ENCODE measurements around the gene ZNF700.
"Not testable (repeated sequence)": the region's sequence is repeated elsewhere in the genome, so short reads cannot be mapped to it uniquely, and the experiment has no call there.

ZNF700 gene

DNA sequence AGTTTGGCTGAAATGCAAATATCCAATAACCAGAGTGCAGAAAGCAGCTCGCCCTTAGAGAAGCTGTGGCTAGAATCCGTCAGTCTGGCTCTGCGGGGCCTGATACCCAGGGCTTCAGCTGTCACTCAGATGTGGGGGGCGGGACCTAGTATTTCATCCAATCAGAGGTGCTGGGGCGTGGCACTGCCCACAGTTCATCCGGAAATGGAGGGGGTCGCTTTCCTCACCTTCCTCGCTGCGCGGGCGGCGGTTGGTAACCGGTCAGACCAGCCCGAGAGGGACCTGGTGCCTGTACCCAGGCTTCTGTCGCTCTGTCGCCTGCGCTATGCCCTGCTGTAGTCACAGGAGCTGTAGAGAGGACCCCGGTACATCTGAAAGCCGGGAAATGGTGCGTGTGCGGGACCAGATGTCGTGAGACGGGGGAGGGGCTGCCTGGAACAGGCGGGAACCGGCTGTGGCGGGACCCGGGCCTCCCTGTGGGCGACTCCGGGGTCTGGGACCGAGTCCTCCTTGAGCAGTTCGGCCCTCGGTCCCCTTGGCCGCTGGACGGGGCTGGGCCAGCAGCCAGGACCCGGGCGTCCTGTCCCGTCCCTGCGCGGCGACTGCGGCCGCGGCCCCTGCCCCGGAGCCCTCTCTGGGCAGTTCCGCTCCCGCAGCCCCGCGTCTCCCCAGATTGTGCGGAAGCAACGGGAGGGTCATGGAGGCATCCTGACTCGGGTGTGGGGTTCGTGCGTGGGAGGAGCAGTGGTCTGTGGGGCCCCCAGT, at the start of gene ZNF700:
Gene ZNF700, plus strand, starts transcription at position 222 of the 765 bp plus-strand sequence. Its CDS starts 104 bp downstream, at position 326.
- TF ChIP-seq POLR2A (IDR thresholded peaks at IDR 0.05; ENCODE audit: low read length) (peak; percentile 89), GATA1 (IDR thresholded peaks at IDR 0.05; ENCODE audit: low read depth, low read length) (no peak)
- DNase-seq: peak; percentile 94 to 95

DNA sequence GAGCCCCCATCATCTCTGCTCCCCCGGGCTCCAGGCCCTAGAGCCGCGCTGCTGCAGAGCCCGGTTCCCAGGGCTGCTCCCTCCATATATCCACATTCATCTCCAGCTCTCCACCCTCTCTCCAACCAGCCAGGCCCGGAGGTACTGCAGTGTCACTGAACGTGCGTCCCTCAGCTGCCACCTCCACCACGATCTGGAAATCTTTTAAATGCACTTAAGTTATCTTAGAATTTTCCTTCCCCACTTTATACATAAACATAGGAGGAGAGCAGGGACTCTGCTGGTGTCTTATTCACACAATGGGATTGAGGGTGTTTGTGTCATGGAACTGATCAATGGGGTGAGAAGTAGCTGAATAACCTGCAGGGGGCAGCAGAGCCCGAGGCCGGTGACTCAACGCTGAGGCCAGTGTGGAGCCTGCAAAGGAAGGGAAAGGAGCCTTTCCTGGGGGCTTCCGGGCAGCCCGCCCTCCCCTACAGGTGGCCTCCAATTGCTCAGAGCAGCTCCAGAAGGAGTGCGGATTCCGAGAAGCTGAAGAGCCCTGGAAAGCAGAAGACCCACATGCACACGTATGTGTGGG, 45.1 kb upstream of the ZNF700 start:
- peak; percentile 19 to 51 for DNase-seq

DNA sequence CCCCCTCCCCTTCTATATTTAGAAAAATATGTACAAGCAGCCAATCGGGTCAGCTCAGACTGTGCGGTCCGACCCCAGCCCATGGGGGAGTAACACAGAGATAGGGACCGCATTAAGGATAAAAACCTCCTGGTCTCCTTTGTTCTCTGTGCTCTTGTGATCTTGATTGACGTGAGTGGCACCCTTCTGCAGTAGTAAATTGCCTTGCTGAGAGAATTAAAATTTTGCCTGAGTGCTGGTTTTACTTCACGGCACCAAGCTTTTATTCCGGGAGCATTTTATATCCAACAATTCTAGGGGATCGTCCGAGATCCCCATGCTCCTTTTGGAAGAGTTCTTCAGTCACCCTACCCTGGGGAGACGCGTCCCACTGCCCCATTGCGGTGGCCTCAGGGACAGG, 44.3 kb upstream of the ZNF700 start:
- DNase-seq: no peak
- TF ChIP-seq POLR2A (IDR thresholded peaks at IDR 0.05; ENCODE audit: low read length) (no peak), GATA1 (IDR thresholded peaks at IDR 0.05; ENCODE audit: low read depth, low read length) (no peak)

DNA sequence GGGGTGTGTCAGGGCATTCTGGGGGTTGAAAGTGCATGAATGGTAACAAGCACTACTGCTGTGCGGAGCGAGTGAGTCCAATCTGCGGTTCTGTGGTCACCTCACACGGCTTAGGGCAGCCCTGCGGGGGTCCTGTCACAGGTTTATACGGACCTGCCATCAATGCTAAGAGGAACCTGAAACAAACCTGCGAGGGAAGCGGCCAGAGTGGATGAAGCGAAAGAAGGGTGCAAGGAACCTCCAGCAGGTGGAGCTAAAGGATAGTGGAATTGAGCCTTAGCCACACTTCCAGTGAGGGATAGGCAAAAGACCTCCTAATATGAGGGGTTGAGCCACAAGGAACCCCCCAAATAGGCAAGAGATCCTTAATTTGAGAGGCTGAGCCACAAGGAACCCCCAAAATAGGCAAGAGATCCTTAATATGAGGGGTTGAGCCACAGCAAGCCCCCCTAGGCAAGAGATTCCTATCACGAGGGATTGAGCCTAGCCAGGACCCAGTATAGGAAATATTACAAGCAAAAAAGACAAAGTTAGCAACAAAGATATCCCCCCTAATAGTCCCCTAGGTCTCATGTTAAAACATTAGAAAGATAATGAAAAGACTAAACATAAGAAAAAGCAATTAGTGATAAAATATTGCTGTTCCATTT, 43.6 kb upstream of the ZNF700 start:
- DNase-seq: peak; percentile 63 to 78
- TF ChIP-seq GATA1 (IDR thresholded peaks at IDR 0.05; ENCODE audit: low read depth, low read length) (no peak), POLR2A (IDR thresholded peaks at IDR 0.05; ENCODE audit: low read length) (no peak)

DNA sequence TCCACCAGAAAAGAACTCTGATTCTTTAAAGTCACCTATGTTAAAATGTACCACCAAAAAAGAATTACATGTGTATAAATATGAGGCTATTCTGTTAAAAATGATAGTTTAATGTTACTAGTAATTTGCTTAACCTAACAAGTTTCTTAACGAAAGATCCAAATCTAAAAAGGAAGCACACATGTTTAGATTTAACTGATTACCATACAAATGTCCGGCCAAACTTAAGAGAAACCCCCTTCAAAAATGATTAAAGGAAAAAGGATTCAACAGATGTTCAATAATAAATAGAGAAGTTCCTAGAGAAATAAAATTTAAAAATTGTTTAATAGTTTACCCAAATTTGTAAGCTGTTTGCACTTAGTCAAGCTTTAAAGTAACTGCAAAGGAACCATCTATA, 42.3 kb upstream of the ZNF700 start:
- no peak for TF ChIP-seq POLR2A (IDR thresholded peaks at IDR 0.05; ENCODE audit: low read length)
- TF ChIP-seq GATA1 (IDR thresholded peaks at IDR 0.05; ENCODE audit: low read depth, low read length): no peak
- no peak for DNase-seq

DNA sequence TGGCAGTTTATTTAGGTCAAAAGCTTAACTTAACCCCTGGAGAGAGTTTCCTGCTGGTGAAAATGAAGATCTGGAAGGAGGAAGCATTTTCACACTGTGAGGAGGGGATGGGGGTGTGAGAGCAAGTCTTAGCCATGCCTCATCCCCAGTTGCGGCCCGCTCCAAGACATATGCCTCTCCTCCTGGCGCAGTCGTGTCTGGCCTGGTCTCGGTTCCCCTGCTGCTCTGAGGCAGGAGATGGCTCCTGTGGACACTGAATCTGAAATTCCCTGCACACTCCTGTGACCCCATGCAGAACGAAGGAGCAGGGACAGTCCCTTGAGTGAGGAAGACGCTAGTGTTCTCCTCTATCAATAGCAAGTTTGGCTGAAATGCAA, 37.7 kb upstream of the ZNF700 start:
- no peak for DNase-seq
- no peak for TF ChIP-seq GATA1 (IDR thresholded peaks at IDR 0.05; ENCODE audit: low read depth, low read length)
- TF ChIP-seq POLR2A (IDR thresholded peaks at IDR 0.05; ENCODE audit: low read length): no peak

DNA sequence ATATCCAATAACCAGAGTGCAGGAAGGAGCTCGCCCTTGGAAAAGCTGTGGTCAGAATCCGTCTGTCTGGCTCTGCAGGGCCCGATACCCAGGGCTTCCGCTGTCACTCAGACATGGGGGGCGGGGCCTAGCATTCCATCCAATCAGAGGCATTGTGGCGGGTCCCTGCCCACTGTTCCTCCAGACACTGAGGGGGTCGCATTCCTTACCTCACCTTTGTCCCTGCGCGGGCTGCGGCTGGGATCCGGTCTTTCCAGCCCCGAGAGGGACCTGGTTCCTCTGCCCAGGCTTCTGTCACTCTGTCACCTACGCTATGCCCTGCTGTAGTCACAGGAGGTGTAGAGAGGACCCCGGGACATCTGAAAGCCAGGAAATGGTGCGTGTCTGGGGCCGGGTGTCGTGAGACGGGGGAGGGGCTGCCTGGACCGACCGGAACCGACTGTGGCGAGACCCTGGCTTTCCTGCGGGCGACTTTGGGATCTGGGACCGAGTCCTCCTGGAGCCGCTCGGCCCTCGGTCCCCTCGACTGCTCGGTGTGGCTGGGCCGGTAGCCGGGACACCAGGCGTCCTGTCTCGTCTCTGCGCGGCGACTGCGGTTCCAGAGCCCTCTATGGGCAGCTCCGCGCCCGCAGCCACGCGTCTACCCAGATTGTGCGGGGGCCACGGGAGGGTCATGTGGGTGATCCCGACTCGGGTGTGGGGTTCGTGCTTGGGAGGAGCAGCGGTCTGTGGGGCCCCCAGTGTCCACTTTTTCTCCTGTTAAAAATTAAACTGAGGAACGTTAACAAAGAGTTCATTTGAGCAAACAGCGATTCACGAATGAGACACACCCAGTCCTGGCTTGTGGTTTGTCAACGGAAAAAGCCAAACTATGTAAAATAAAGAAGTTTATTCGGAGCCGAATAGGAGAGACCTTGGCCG, 37.0 kb upstream of the ZNF700 start, which contains the start of gene ZNF69:
Gene ZNF69, plus strand, starts transcription at position 172 of the 921 bp plus-strand sequence. Its CDS starts 142 bp downstream, at position 314.
- TF ChIP-seq POLR2A (IDR thresholded peaks at IDR 0.05; ENCODE audit: low read length) (peak; percentile 30), GATA1 (IDR thresholded peaks at IDR 0.05; ENCODE audit: low read depth, low read length) (no peak)
- peak; percentile 64 to 66 for DNase-seq

DNA sequence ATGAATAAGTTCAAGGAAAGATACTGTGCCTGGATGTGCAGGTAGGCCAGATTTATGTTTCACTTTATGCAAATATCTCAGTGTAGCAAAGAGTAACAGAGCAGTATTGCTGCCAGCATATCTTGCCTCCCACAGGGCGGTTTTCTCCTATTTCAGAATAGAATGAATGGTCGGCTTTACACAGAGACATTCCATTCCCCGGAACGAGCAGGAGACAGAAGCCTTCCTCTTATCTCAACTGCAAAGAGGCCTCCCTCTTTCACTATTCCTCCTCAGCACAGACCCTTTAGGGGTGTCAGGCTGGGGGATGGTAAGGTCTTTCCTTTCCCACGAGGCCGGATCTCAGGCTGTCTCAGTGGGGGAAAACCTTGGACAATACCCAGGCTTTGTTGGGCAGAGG, 35.0 kb upstream of the ZNF700 start:
- not testable (repeated sequence) for DNase-seq

DNA sequence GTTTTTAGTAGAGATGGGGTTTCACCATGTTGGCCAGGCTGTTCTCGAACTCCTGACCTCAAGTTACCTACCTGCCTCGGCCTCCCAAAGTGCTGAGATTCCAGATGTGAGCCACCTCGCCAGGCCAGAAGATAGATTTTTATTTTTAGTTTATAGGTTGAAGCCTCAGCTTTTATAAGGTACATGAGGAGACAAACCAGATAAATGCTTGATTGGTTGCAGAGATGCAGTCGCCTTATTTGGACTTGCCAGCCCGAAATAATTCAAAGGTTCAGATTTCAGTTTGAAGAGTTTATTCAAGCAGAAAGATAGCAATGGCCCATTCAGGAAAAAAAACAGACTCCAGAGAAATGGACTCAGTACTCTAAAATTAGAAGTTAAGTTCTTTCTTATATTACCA, 34.3 kb upstream of the ZNF700 start:
- DNase-seq: no peak
- no peak for TF ChIP-seq GATA1 (IDR thresholded peaks at IDR 0.05; ENCODE audit: low read depth, low read length)
- TF ChIP-seq POLR2A (IDR thresholded peaks at IDR 0.05; ENCODE audit: low read length): no peak

DNA sequence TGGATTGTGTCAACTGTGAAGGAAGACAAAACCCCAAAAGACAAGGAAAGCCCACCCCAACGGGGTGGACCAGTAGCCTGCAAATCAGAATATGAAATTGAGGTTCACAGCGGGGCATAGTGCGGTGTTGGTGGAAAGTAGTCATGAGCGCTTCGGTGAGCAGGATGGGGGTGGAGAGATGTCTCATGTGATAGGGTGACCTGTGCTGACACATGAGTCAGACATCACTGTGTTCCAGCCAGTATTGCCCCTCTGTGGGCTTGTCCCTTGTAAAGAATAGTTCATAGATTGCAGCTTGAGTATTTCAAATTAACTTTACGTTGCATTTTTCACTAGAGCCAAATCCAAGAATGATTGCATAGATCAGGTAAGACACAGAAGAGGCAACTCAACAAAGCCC, 30.1 kb upstream of the ZNF700 start:
- DNase-seq: no peak
- TF ChIP-seq POLR2A (IDR thresholded peaks at IDR 0.05; ENCODE audit: low read length): no peak
- no peak for TF ChIP-seq GATA1 (IDR thresholded peaks at IDR 0.05; ENCODE audit: low read depth, low read length)

DNA sequence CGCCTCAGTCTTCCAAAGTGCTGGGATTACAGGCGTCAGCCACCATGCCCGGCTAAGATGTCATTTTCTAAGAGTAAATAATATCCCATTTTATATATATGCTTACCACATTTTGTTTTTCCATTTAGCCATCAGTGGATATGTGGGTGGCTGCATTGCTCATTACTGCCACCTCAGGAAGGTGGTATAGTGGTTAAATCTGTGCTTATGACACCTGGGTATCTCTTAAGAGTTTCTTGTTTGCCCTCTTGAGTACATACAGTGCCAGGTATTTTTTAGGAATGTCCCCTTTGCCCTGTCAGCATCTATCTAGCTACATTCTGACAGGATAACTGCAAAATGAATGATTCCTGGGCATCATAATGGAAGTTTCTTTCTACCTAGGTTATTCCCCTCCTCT, 22.7 kb upstream of the ZNF700 start:
- TF ChIP-seq GATA1 (IDR thresholded peaks at IDR 0.05; ENCODE audit: low read depth, low read length): no peak
- TF ChIP-seq POLR2A (IDR thresholded peaks at IDR 0.05; ENCODE audit: low read length): no peak
- DNase-seq: no peak

DNA sequence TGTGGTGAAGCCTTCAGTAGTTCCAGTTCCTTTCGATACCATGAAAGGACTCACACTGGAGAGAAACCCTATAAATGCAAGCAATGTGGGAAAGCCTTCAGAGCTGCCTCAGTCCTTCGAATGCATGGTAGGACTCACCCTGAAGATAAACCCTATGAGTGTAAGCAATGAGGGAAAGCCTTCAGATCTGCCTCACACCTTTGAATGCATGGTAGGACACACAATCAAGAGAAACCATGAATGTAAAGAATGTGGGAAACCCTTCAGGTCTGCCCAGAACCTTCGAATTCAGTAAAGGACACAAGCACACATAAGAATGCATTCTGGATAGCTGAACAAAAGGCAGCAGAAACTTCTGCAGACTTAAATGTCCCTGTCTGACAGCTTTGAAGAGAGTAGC, 19.0 kb upstream of the ZNF700 start:
- no peak for DNase-seq
- TF ChIP-seq POLR2A (IDR thresholded peaks at IDR 0.05; ENCODE audit: low read length): no peak
- TF ChIP-seq GATA1 (IDR thresholded peaks at IDR 0.05; ENCODE audit: low read depth, low read length): no peak

DNA sequence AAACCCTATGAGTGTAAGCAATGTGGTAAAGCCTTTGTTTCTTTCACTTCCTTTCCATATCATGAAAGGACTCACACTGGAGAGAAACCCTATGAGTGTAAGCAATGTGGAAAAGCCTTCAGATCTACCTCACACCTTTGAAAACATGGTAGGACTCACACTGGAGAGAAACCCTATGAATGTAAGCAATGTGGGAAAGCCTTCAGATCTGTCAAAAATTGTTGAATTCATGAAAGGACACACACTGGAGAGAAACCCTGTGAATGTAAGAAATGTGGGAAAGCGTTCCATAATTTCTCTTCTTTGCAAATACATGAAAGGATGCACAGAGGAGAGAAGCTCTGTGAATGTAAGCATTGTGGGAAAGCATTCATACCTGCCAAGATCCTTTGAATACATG, 13.0 kb upstream of the ZNF700 start:
- not testable (repeated sequence) for DNase-seq

DNA sequence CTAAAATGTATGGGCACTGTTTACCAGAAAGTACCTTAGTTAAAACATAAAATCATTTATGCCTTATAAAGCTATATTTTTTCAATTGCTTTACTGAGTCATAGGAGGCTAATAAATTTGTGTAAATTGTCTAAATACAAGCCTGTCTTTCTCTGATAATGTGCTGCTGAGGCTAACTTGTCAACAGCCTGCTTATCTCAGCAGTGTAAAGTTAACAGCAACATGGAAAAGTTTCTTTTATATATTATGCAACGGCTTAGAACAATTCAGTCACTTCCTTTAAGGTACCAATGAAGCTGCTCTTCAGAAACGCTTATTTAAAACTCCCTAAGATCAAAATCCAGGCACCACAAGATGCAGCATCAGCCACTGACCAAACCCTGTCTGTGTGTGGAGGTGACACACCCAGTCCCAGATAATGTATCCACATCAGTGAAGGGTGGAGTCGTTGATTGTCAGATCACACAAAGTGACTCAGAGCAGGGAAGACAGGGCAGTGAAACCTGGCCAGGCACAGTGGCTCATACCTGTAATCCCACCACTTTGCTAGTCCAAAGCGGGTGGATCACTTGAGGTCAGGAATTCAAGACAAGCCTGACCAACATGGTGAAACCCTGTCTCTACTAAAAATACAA, 10.4 kb upstream of the ZNF700 start:
- DNase-seq: not testable (repeated sequence)
